Nucleus accumbens (tissue), 56 donors: Measurements from ENCODE around the gene ME1.
A peak's percentile ranks its signal among the peaks of the same experiment; 100 is the strongest.
"Not testable (repeated sequence)": the region's sequence is repeated elsewhere in the genome, so short reads cannot be mapped to it uniquely, and the experiment has no call there.

Source experiments
- DNase-seq, 56 donors: peaks; one replicate each; lab custom pipeline; 2025; lab: John Stamatoyannopoulos, UW

Gene ME1

GRCh38 chr6:83270971-83271719 is 159.7 kb downstream of the ME1 start:
- no peak for DNase-seq

GRCh38 chr6:83265384-83265783 is 165.5 kb downstream of the ME1 start:
- no peak for DNase-seq

GRCh38 chr6:83260577-83260976 is 170.3 kb downstream of the ME1 start:
- no peak for DNase-seq

GRCh38 chr6:83258517-83258916 is 172.3 kb downstream of the ME1 start:
- no peak for DNase-seq

- DNase-seq: no peak
Measured at GRCh38 chr6:83257791-83258190, 173.1 kb downstream of the ME1 start.

- DNase-seq: not testable (repeated sequence)
Measured at GRCh38 chr6:83256719-83257118, 174.1 kb downstream of the ME1 start.

GRCh38 chr6:83252719-83253118 is 178.1 kb downstream of the ME1 start:
- no peak for DNase-seq

- DNase-seq: no peak
Measured at GRCh38 chr6:83250235-83250634, 180.6 kb downstream of the ME1 start.

- DNase-seq: no peak
Measured at GRCh38 chr6:83247471-83247870, 183.4 kb downstream of the ME1 start.

GRCh38 chr6:83231146-83231545 is 199.7 kb downstream of the ME1 start:
- DNase-seq: no peak

- DNase-seq: no peak
Measured at GRCh38 chr6:83226517-83226916, 204.3 kb downstream of the ME1 start.

GRCh38 chr6:83221889-83222479 is 208.9 kb downstream of the ME1 start:
- DNase-seq: no peak

- no peak for DNase-seq
Measured at GRCh38 chr6:83221276-83221675, 209.6 kb downstream of the ME1 start.

- DNase-seq: no peak
Measured at GRCh38 chr6:83220121-83220520, 210.7 kb downstream of the ME1 start.

GRCh38 chr6:83218646-83219045 is 212.2 kb downstream of the ME1 start:
- DNase-seq: no peak

GRCh38 chr6:83216806-83217205 is 214.0 kb downstream of the ME1 start:
- no peak for DNase-seq

GRCh38 chr6:83215131-83216047 is 215.5 kb downstream of the ME1 start:
- peak in 47 of 56 donors; percentile 2 to 76 (median 34) for DNase-seq

- DNase-seq: no peak
Measured at GRCh38 chr6:83202031-83202430, 228.8 kb downstream of the ME1 start.

- DNase-seq: no peak
Measured at GRCh38 chr6:83199863-83200225, 231.0 kb downstream of the ME1 start.

GRCh38 chr6:83199173-83199862 is 231.5 kb downstream of the ME1 start:
- no peak for DNase-seq
